Left ventricle myocardium inferior (tissue), 1 donor: ENCODE results near the gene CXCL11. TPM values are rescaled to one million over a fixed set of nuclear protein-coding genes. Genes with fewer than 3 reads are reported as not detected.

Source experiments
- DNase-seq: peaks from one replicate; pipeline ENCODE4 v3.0.0-alpha.2; 2020
- H3K27ac ChIP-seq: fragments of 200-600 bp; replicated peaks from 2 replicates; pipeline ENCODE4 v1.8.0; 2021
- H3K27me3 ChIP-seq: fragments of 200-600 bp; 2 replicates; pipeline ENCODE4 v1.8.0; 2021; ENCODE audit warnings: low read depth
- H3K36me3 ChIP-seq: fragments of 200-600 bp; 2 replicates; pipeline ENCODE4 v1.8.0; 2021
- H3K4me1 ChIP-seq: fragments of 200-600 bp; 2 replicates; pipeline ENCODE4 v1.8.0; 2021
- H3K4me3 ChIP-seq: fragments of 200-600 bp; 2 replicates; pipeline ENCODE4 v1.8.0; 2021; ENCODE audit warnings: mild to moderate bottlenecking, moderate library complexity
- H3K9me3 ChIP-seq: fragments of 200-600 bp; replicated peaks from 2 replicates; pipeline ENCODE4 v1.8.0; 2021
- intact Hi-C: fragments of 100-400 bp; cut with micrococcal nuclease; formaldehyde crosslinking; loops from one replicate; pipeline ENCODE4 v1.11.0; 2022
- total RNA-seq: library from RNA; stranded (reverse); fragmentation: NEBNext Ultra II Directional; extraction: Animal tissue kit (Norgen Biotek cat#: 25700); gene quantifications from one replicate; pipeline ENCODE4 v1.2.1, GENCODE V29; 2021
- TF ChIP-seq, protein P1 (sequence below): fragments of 200-600 bp; IDR thresholded peaks from 2 replicates; pipeline ENCODE4 v1.8.0; 2021; ENCODE audit warnings: antibody characterized with exemption, mild to moderate bottlenecking, borderline replicate concordance
- donor health status: DM: no; HTN: yes; CAD: no; lungs with severe emphysema.

The CXCL11 gene
- total RNA-seq, 1 donor from 2014 or later = not detected

DNA sequence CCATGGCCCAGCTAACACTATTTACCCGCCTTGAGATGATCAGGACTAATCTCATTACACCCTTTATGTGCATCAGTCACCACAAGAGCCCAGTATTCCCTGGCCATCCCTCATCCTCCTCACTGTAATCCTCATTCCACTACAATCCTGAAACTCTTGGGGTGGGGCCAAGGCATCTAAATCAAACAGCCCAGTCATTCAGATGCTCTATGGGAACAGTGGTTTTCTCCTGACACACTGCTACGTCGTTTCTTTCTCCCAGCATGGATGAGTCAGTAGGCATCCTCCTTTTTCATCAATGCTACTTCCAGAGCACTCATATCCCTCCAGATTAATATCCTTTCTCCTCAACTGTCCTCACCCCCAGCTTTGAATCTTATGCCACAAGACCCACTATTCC, 50.8 kb downstream of the CXCL11 start:
- TF ChIP-seq, protein P1, sequence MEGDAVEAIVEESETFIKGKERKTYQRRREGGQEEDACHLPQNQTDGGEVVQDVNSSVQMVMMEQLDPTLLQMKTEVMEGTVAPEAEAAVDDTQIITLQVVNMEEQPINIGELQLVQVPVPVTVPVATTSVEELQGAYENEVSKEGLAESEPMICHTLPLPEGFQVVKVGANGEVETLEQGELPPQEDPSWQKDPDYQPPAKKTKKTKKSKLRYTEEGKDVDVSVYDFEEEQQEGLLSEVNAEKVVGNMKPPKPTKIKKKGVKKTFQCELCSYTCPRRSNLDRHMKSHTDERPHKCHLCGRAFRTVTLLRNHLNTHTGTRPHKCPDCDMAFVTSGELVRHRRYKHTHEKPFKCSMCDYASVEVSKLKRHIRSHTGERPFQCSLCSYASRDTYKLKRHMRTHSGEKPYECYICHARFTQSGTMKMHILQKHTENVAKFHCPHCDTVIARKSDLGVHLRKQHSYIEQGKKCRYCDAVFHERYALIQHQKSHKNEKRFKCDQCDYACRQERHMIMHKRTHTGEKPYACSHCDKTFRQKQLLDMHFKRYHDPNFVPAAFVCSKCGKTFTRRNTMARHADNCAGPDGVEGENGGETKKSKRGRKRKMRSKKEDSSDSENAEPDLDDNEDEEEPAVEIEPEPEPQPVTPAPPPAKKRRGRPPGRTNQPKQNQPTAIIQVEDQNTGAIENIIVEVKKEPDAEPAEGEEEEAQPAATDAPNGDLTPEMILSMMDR = no peak
- H3K36me3 ChIP-seq = peaks cover 24% of the 10 kb centered on the region

More for the DNA sequence above, 50.8 kb downstream of the CXCL11 start:
- peaks cover 6% of the 10 kb centered on the region for H3K9me3 ChIP-seq
- no peak for DNase-seq
- H3K4me1 ChIP-seq = peaks cover 26% of the 10 kb centered on the region
- intact Hi-C loops = no loop called here
- no peak overlapping the region for H3K27ac ChIP-seq
- no peak overlapping the region for H3K4me3 ChIP-seq
- H3K27me3 ChIP-seq = no peaks in the 10 kb centered on the region

Other genes starting within 250 kb of the CXCL11 start
- not detected for gene PPEF2, start 133.6 kb downstream of the CXCL11 start, total RNA-seq
- 12.9 TPM for gene NAAA, start 95.1 kb downstream of the CXCL11 start, total RNA-seq
- 18.0 TPM for gene SDAD1, start 45.1 kb downstream of the CXCL11 start, total RNA-seq
- gene CXCL9, start 28.6 kb downstream of the CXCL11 start, total RNA-seq = 0.22 TPM
- gene CXCL10, start 12.6 kb downstream of the CXCL11 start, total RNA-seq = not detected
- gene ART3, start 38.6 kb upstream of the CXCL11 start, total RNA-seq = 105 TPM
- gene NUP54, start 112.3 kb upstream of the CXCL11 start, total RNA-seq = 18.0 TPM
- gene SCARB2, start 177.8 kb upstream of the CXCL11 start, total RNA-seq = 87.4 TPM
- 3.0 TPM for gene FAM47E, start 215.7 kb upstream of the CXCL11 start, total RNA-seq